Measurements from ENCODE around the gene EPHB3. TPM values are rescaled to one million over a fixed set of nuclear protein-coding genes. Genes with fewer than 3 reads are reported as not detected.

EPHB3 gene
- total RNA-seq, 1 donor from 2014 or later: 33.7 TPM

GRCh38 chr3:184581331-184581855 is 19.8 kb downstream of the EPHB3 start:
- no peak for DNase-seq

- DNase-seq: peak; percentile 61
Observed at GRCh38 chr3:184582646-184583577, 21.3 kb downstream of the EPHB3 start.

- DNase-seq: peak; percentile 79
Observed at GRCh38 chr3:184583578-184584451, 22.2 kb downstream of the EPHB3 start.

GRCh38 chr3:184584464-184584891 is 22.9 kb downstream of the EPHB3 start:
- peak; percentile 26 for DNase-seq

- no peak for DNase-seq
Observed at GRCh38 chr3:184585545-184585944, 24.0 kb downstream of the EPHB3 start.

GRCh38 chr3:184586851-184587250 is 25.3 kb downstream of the EPHB3 start:
- DNase-seq: no peak

- DNase-seq: no peak
Observed at GRCh38 chr3:184588776-184589175, 27.2 kb downstream of the EPHB3 start.

GRCh38 chr3:184590795-184591194 is 29.2 kb downstream of the EPHB3 start:
- peak; percentile 70 for DNase-seq

- DNase-seq: no peak
Observed at GRCh38 chr3:184591789-184592188, 30.2 kb downstream of the EPHB3 start.

GRCh38 chr3:184592371-184593219 is 31.0 kb downstream of the EPHB3 start:
- peak; percentile 94 for DNase-seq

GRCh38 chr3:184593220-184593927 is 31.8 kb downstream of the EPHB3 start:
- peak; percentile 61 for DNase-seq

GRCh38 chr3:184593928-184594303 is 32.3 kb downstream of the EPHB3 start:
- DNase-seq: no peak

GRCh38 chr3:184594371-184595001 is 32.9 kb downstream of the EPHB3 start:
- no peak for DNase-seq

- no peak for DNase-seq
Observed at GRCh38 chr3:184595726-184596125, 34.1 kb downstream of the EPHB3 start.

- DNase-seq: no peak
Observed at GRCh38 chr3:184596233-184596632, 34.6 kb downstream of the EPHB3 start.

- no peak for DNase-seq
Observed at GRCh38 chr3:184596886-184597575, 35.4 kb downstream of the EPHB3 start.

- DNase-seq: peak; percentile 62
Observed at GRCh38 chr3:184597829-184598573, 36.4 kb downstream of the EPHB3 start.

- no peak for DNase-seq
Observed at GRCh38 chr3:184598574-184598927, 37.0 kb downstream of the EPHB3 start.

GRCh38 chr3:184599143-184599542 is 37.6 kb downstream of the EPHB3 start:
- DNase-seq: no peak
